ENCODE measurements around the gene EPHA6. TPM values are rescaled to one million over a fixed set of nuclear protein-coding genes. Genes with fewer than 3 reads are reported as not detected.

Gene EPHA6
- total RNA-seq, 1 donor from 2014 or later, result 0.98 TPM

GRCh38 chr3:97111244-97111643, 296.9 kb downstream of the EPHA6 start:
- DNase-seq (ENCODE audit: low spot score) (no peak), ATAC-seq (no peak)
- intact Hi-C loops (cut with DNase I), result no loop called here

- intact Hi-C loops (cut with DNase I), result no loop called here
- no peak for DNase-seq (ENCODE audit: low spot score)
- no peak for ATAC-seq
Observed at GRCh38 chr3:97121386-97121785, 307.0 kb downstream of the EPHA6 start.

- DNase-seq (ENCODE audit: low spot score) (no peak), ATAC-seq (no peak)
- intact Hi-C loops (cut with DNase I), result no loop called here
Observed at GRCh38 chr3:97125902-97126499, 311.6 kb downstream of the EPHA6 start.

- ATAC-seq, result no peak
- no peak for DNase-seq (ENCODE audit: low spot score)
- intact Hi-C loops (cut with DNase I), result no loop called here
Observed at GRCh38 chr3:97131476-97131875, 317.1 kb downstream of the EPHA6 start.

- ATAC-seq, result peak; percentile 15
- intact Hi-C loops (cut with DNase I), result no loop called here
- no peak for DNase-seq (ENCODE audit: low spot score)
Observed at GRCh38 chr3:97138914-97139541, 324.6 kb downstream of the EPHA6 start.

- intact Hi-C loops (cut with DNase I), result no loop called here
- no peak for DNase-seq (ENCODE audit: low spot score)
- ATAC-seq, result no peak
Observed at GRCh38 chr3:97148931-97149330, 334.5 kb downstream of the EPHA6 start.

GRCh38 chr3:97161169-97161568, 346.8 kb downstream of the EPHA6 start:
- no peak for DNase-seq (ENCODE audit: low spot score)
- ATAC-seq, result no peak
- intact Hi-C loops (cut with DNase I), result no loop called here

- ATAC-seq (no peak), DNase-seq (ENCODE audit: low spot score) (no peak)
- intact Hi-C loops (cut with DNase I), result no loop called here
Observed at GRCh38 chr3:97177242-97177641, 362.8 kb downstream of the EPHA6 start.

GRCh38 chr3:97181704-97182103, 367.3 kb downstream of the EPHA6 start:
- ATAC-seq (no peak), DNase-seq (ENCODE audit: low spot score) (no peak)
- intact Hi-C loops (cut with DNase I), result no loop called here

GRCh38 chr3:97187771-97188170, 373.4 kb downstream of the EPHA6 start:
- ATAC-seq (no peak), DNase-seq (ENCODE audit: low spot score) (no peak)
- intact Hi-C loops (cut with DNase I), result no loop called here

- DNase-seq (ENCODE audit: low spot score), result no peak
- no peak for ATAC-seq
- intact Hi-C loops (cut with DNase I), result no loop called here
Observed at GRCh38 chr3:97189835-97190234, 375.4 kb downstream of the EPHA6 start.

- ATAC-seq, result no peak
- intact Hi-C loops (cut with DNase I), result no loop called here
Observed at GRCh38 chr3:97197083-97197482, 382.7 kb downstream of the EPHA6 start.

GRCh38 chr3:97197830-97198229, 383.4 kb downstream of the EPHA6 start:
- DNase-seq (ENCODE audit: low spot score), result no peak
- intact Hi-C loops (cut with DNase I), result no loop called here
- ATAC-seq, result no peak

More at GRCh38 chr3:97197083-97197482, 382.7 kb downstream of the EPHA6 start:
- DNase-seq (ENCODE audit: low spot score), result no peak

- no peak for DNase-seq (ENCODE audit: low spot score)
- intact Hi-C loops (cut with DNase I), result no loop called here
- no peak for ATAC-seq
Observed at GRCh38 chr3:97200387-97200786, 386.0 kb downstream of the EPHA6 start.

- intact Hi-C loops (cut with DNase I), result no loop called here
- ATAC-seq (no peak), DNase-seq (ENCODE audit: low spot score) (no peak)
Observed at GRCh38 chr3:97201814-97202213, 387.4 kb downstream of the EPHA6 start.

- DNase-seq (ENCODE audit: low spot score) (no peak), ATAC-seq (no peak)
- intact Hi-C loops (cut with DNase I), result no loop called here
Observed at GRCh38 chr3:97228966-97229365, 414.6 kb downstream of the EPHA6 start.

- intact Hi-C loops (cut with DNase I), result no loop called here
- ATAC-seq (no peak), DNase-seq (ENCODE audit: low spot score) (no peak)
Observed at GRCh38 chr3:97230486-97230885, 416.1 kb downstream of the EPHA6 start.

GRCh38 chr3:97232393-97233034, 418.1 kb downstream of the EPHA6 start:
- ATAC-seq (no peak), DNase-seq (ENCODE audit: low spot score) (no peak)
- intact Hi-C loops (cut with DNase I), result no loop called here

GRCh38 chr3:97235179-97235578, 420.8 kb downstream of the EPHA6 start:
- ATAC-seq, result no peak
- DNase-seq (ENCODE audit: low spot score), result no peak
- intact Hi-C loops (cut with DNase I), result no loop called here

GRCh38 chr3:97235611-97236315, 421.4 kb downstream of the EPHA6 start:
- DNase-seq (ENCODE audit: low spot score) (no peak), ATAC-seq (no peak)
- intact Hi-C loops (cut with DNase I), result no loop called here

All from sciatic nerve (tissue), 2 donors.